Stimulated activated CD8-positive, alpha-beta memory T cell treated with anti-CD3 and anti-CD28 coated beads, Interleukin-15, amount 100 ng/mL, for 4 hours (primary cell): ENCODE measurements around the gene MAN1C1.
A peak's percentile ranks its signal among the peaks of the same experiment; 100 is the strongest.

ENCODE experiments used
- DNase-seq, 2 donors: peaks; one replicate each; pipeline ENCODE4 v3.0.0-alpha.2; 2020; ENCODE audit warnings: low read depth in 2 of 2

Gene MAN1C1

DNA sequence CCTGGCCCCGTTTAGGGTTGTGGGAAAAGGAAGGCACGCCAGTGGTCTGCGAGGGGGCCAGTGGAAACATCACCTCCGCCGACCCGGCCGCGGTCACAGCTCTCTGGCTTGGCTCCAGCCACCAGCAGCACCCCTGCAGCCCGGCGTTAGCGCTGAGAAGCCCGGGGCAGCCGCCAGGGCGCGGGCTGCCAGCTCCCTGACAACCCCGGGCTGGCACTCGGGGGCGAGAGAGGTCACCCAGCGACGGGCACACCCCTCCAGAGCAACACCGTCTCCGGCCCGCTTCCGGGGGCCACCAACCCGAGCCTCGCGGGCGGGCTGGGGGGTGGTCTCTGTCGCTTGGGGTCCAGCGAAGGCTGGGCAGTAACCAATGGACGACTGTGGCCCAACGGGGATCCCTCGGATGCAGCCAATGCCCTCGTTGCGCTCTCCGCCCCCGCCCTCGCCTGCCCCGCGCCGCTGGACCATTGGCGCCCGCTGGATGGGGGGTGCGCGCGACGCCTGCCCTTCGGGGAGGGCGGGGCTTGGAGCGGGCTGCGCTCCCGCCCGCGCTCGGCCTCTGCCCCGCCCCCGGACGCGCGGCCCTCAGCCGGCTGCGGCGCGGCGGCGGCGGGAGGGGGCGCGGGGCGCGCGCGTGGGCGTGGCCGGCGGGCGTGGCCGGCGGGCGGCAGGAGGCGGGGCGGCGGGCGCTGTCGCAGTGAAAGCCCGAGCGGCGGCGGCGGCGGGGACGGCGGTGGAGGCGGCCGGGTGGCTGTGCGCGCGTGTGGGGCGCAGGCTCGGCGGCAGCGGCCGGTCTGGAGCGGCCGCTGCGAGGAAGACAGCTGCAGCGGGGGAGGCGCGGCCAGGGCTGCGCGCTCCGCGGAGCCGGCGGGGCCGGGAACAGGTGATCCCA, at the start of gene MAN1C1:
MAN1C1 (plus strand) TSS at position 697 of the 892 bp plus-strand sequence. CDS start 1,007 bp downstream, outside the sequence.
- DNase-seq, result peak in 1 of 2 donors; percentile 62

GRCh38 chr1:25567710-25568089, 48.9 kb upstream of the MAN1C1 start:
- DNase-seq, result no peak

- no peak for DNase-seq
These were observed 48.3 kb upstream of the MAN1C1 start for GRCh38 chr1:25568090-25568833.

- DNase-seq, result no peak
These were observed 47.6 kb upstream of the MAN1C1 start for GRCh38 chr1:25568834-25569596.

DNA sequence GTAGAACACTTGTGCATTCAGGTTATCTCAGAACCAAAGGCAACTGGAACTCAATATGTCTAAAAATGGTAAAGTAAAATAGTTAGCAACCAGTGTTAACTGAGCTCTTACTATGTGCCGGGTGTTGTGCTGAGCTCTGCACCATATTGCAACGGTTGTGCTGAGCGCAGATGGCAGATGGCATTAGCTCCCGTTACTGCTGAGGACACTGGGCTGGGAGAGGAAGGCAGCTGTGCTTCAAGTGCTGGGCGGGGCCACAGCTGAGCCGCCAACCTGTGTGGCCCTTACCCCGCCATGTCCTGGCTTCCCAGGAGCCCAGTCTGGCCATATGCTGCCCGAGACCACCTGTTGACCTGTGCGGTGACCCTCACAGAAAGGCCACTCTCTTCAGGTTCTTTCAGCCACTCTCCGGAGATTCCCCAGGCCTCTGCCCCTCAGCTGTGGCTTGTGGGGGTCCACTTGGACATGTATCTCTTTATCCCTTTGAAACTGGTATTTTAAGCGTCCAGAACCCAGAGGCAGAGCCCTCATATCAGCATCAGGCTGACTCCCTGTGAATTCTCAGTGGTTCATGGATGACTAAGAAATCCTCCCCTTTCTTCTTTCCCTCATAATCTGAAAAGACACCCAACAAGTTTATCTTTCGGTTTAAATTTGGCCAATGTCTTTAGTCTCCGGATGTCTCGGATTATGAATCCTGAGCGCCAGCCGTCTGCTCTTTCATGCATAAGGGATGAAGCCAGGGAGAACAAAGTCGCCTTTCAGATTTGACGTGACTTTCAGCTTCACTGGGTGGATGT, 46.8 kb upstream of the MAN1C1 start:
- no peak for DNase-seq

DNA sequence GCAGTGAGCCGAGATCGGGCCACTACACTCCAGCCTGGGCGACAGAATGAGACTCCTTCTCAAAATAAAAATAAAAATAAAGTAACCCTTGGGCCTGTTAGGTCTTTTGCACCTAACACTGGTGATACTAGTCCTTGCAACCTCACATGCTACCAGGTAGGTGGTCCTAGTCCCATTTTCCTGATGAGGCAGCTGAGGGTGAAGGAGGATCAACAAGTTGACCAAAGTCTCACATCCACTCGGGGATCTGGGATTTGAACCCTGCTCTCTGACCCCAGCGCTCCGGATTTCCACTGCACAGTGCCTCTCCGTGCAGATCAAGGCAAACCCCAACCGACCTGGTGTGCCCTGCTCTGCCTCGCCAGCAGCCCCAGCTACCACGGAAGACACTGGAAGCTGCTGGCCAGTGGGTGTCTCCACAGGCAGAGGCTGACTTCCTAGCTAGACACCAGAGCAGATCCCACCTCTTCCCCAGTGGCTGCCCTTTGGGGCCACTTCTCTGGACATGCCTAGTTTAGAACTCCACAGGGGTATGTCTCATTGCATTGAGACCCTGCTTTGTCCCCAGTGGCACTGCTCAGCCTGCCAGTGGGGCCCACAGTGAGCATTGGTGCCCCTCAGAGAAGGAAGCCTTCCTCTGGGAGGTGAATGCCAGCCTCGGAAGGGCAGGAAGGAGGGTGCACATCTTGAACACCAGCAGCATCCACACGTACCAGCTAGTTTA, 45.6 kb upstream of the MAN1C1 start:
- DNase-seq, result no peak

GRCh38 chr1:25571522-25571970, 45.0 kb upstream of the MAN1C1 start:
- DNase-seq, result no peak

DNA sequence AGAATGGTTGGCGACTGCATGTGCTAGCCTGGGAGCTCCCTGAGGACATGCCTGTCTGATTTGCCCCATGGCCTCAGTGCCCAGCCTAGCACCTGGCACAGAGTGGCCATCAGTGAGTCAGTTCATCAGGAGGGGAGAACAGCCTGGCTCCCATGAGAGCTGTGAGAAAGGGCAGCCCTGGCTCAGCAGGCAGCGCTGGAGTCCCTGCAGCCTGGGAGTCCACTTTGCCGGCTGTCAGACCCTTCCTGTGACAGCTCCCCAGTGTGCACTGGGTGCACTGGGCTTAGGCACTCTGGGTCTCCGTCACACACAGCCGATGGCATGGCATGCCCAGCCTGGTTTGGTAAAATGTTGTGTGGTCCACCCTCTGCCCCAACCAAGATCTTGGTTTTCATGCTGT, 44.5 kb upstream of the MAN1C1 start:
- DNase-seq, result no peak

- no peak for DNase-seq
These were observed 43.6 kb upstream of the MAN1C1 start for GRCh38 chr1:25572708-25573590.

DNA sequence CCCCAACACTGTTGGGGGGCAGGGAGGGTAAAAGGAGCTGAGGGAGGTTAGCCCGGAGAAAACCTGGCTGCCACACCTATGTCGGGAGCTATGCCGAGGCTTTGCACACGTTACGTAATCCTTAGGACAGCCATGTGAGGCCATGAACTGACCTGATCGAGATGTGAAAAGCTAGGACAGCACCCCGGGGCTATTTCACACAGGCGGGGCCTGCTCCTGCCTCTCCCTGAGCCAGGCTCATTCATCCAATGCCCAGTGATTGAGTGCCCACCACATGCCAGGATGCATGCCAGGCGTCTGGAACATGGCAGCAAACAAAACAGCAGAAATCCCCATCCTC, 43.0 kb upstream of the MAN1C1 start:
- DNase-seq, result no peak

DNA sequence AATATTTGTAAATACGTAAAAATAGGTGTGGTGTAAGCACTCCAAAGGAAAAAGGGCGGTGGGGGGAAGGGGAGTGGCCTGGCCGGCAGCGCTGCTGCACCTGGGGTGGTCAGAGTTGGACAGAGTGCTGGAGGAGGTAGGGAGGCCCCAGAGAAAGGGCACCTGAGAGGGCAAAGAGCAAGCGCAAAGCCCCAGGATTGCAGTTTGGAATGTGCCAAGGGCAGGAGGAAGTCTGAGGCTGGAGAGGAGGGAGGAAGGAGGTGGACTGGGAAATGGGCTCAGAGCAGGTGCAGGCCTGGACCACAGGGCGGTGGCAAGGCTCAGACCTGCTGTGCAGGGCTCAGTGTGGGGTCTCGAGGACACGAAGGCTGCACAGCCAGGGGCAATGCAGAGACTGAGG, 42.6 kb upstream of the MAN1C1 start:
- DNase-seq, result no peak

- DNase-seq, result no peak
These were observed 41.4 kb upstream of the MAN1C1 start for GRCh38 chr1:25575191-25575590.

DNA sequence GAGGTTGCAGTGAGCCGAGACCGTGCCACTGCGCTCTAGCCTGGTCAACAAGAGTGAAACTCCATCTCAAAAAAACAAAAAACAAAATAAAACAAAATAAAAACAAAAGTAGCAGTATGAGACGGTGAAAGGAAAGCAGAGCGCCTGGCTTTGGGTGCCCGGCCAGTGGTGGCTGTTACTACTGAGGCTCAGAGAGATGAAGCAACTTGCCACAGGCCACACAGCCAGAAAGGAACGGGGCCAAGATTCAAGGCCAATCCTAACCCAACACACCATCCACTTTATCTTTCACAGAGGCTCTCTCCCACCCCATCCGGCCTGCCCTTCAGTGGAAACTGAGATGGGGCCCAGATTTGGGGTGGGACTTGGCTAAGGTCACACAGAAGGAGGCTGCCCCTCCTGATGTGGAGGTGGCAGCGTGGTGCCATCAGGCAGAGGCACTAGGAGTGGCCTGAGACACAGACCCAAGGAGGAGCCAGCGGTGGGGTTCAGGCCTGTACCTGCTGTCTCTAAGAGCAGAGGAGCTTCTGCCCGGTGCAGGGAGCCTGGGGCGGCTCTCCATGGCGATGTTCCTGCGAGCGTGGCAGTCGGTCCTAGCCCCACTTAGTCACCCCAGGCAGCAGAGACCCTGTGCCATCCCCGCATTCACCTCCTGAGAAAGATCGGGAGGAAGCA, 40.0 kb upstream of the MAN1C1 start:
- DNase-seq, result no peak

DNA sequence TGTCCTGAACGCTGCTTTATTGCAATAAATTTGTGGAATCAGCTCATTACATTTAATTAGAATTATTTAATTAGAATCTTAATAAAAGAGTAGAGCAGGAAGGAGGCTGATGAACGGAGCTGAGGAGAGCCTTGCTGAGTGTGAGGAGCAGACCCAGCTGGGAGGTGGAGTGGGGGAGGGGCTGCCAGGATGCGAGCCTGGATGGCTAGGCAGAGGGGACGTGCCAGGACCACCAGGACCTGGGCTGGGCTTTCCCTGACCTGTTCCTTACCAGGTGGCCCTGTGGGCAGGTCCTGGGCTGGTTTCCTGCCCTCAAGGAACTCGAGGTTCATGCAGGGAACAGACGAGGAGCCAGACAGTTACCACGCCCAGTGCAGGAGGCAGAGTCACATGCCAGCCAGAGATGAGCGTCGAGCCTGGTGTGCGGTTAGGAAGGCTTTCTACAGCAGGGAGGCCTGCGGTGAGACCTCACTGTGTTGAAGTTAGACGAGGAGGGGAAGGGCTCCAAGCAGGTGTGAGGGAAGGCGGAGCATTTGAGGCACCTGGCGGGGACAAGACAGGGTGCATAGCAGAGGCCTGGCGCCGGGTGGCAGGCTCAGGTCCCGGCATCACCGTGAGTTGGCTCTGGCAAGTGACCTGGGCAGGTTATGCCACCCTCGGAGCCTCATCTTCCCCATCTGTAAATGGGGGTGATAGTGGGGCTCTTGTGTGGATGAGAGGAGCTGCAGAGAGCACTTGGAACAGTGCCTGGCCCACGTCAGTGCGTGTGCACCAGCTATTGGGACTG, 39.3 kb upstream of the MAN1C1 start:
- no peak for DNase-seq

- no peak for DNase-seq
These were observed 37.0 kb upstream of the MAN1C1 start for GRCh38 chr1:25579292-25580252.

- DNase-seq, result no peak
These were observed 35.7 kb upstream of the MAN1C1 start for GRCh38 chr1:25580927-25581326.

DNA sequence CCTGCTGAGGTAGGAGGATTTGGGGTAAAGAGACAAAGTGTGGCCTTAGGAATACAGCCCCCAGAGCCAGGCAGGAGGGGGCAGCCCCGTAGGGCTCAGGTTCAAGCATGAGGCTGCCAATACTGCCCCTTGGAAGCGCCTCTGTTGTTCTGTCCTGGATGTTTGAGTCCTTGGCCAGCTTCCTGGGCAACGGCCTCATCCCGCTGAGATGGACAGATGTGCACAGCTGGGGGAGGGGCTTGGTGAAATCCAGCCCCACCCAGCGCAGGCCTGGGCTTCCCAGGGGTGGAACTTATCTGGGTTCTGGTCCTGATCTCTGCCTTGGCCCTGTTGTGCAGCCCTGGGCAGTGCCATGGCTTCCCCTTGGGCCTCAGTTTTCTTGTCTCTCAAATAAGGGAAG, 34.8 kb upstream of the MAN1C1 start:
- DNase-seq, result no peak
